GM21360 (cell line): Measurements from ENCODE around the gene CLDND1.
"Not testable (repeated sequence)": the region's sequence is repeated elsewhere in the genome, so short reads cannot be mapped to it uniquely, and the experiment has no call there.

ENCODE experiments used
- ATAC-seq: cut with Tn5 transposase; IDR thresholded peaks from one replicate; pipeline ENCODE4 v1.9.1; 2021; ENCODE audit warnings: mild to moderate bottlenecking, moderate library complexity; ENCODE audit not compliant: unreplicated experiment

The CLDND1 gene

DNA sequence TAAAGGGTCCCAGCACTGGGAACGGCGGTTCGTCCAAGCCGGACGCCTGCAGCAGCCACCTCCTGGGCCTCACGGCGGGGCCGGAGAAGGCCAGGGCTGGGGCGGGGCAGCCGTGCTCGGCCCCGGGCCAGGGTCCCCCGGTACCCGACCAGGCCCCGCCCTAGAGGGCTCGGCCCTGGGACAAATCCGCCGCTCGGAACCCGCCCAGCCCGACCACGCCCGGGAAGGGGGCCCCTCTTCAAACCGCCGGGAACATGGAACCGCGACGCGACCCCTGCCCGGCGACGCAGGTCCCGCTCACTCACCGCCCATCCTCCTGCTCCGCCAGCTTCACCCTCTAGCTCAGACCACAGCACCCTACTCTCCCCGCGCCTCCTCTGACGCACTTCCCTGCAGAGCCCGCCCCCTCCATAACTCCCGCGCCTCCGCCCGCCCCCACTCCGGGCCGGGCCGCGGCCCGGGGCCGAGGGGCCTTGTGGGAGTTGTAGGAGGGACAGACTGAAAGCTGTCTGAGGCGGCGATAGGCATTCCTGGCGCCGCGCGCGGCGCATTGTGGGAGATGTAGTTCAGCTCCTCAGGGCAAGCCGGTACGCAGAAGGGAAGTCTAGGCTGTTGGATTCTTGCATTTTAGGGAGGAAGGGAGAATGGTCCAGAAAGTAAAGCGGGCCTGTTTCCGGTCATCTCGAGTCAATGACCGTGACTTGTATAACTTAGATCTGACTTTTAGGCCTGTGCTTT is at the start of gene CLDND1:
Gene CLDND1 (minus strand): TSS at position 359 of the 738 bp plus-strand sequence. CDS start 1,478 bp downstream, outside the sequence.
- peak; percentile 91 for ATAC-seq

DNA sequence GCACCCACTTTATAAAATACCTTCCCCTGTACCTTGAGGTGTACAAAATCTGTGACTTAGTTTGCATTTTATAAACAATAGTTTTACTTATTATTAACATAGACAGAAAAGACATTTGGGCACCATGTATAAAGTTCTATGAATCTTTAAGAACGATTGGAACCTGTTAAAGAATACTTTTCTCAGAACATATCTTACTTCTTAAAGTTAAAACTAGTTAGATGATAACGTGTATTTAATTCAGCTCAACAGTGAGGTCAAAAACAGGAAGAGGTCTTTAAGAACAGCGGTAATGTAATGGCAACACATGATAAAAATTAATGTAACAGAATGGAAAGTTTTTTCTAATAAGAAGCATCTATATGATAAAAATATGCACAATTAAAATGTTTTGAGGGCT is 45.7 kb upstream of the CLDND1 start:
- ATAC-seq: no peak

GRCh38 chr3:98567666-98568270 is 45.1 kb upstream of the CLDND1 start:
- ATAC-seq: no peak

DNA sequence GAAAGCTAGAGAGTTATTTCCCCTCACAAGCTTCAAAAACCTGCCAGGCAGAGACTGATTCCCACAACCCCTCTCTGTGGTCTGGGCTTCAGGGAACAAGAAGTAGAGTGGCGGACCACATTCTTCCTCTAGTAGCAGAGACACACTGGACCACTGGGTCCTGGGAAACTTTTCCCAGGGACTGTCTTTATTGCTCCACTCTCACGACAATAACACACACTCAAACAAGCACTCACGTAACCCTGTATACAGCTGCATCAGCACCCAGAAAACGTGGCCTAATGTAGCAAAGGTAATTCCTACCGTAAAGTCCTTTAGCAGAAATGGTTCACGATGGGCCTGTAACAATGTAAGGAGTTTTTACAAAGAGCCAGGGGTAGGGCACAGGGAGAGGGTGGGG is 43.1 kb upstream of the CLDND1 start:
- no peak for ATAC-seq

- ATAC-seq: no peak
These were observed 42.5 kb upstream of the CLDND1 start for GRCh38 chr3:98565237-98565643.

- no peak for ATAC-seq
These were observed 41.7 kb upstream of the CLDND1 start for GRCh38 chr3:98564282-98565005.

GRCh38 chr3:98563661-98564281 is 41.1 kb upstream of the CLDND1 start:
- peak; percentile 47 for ATAC-seq

- ATAC-seq: no peak
These were observed 39.2 kb upstream of the CLDND1 start for GRCh38 chr3:98561727-98562521.

DNA sequence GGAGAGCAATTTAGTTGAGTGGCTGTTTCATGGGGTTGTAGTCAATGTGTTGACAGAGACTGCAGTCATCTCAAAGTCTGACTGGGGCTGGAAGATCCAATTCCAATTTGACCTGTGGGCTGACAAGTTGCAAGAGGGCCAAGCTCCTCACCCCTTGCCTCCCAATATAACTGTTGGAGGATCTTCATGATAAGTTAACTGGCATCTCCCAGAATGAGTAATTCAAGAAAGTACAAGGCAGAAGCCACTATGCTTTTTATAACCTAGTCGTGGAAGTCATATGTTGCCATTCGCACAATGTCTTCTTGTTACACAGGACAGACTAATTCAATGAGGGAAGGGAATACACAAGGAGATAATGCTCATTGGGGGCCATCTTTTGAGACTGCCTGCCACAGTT is 38.2 kb upstream of the CLDND1 start:
- ATAC-seq: no peak

DNA sequence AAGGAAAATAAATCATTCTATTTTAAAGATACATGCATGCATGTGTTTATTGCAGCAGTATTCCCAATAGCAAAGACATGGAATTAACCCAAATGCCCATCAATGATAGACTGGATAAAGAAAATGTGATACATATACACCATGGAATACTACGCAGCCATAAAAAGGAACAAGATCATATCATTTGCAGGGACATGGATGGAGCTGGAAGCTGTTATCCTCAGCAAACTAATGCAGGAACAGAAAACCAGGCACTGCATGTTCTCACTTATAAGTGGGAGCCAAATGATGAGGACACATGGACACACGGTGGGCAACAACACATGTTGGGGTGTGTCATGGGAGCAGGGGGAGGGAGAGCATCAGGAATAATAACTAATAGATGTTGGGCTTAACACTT is 37.1 kb upstream of the CLDND1 start:
- ATAC-seq: not testable (repeated sequence)

DNA sequence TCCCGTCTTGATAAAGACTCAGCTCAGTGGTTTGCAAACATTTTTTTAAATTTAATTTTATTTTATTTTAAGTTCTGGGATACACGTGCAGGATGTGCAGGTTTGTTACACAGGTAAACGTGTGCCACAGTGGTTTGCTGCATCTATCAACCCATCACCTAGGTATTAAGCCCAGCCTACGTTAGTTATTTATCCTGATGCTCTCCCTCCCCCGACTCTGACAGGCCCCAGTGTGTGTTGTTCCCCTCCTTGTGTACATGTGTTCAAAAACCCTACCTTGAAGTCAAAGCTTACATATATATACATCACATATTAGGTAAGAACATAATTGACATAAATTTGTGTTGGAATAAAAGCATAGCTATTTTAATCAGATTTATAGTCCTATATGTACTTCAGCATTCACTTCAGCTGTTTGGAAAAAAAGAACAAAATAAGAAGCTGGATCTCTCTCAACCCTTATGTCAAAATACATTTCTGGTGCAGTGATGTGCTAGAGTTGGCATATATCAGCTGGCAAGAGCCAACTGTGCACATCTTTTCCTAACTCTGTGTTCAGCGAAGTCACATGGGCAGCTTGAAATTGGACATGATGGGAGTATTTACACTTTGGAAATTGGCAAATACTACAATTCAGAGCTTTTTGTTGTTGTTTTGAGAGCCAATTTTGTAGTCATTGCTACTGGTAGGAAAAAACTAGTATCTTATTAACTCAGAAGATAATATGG is 35.6 kb upstream of the CLDND1 start:
- ATAC-seq: no peak

- peak; percentile 21 for ATAC-seq
These were observed 34.8 kb upstream of the CLDND1 start for GRCh38 chr3:98557324-98558010.

- peak; percentile 80 for ATAC-seq
These were observed 33.7 kb upstream of the CLDND1 start for GRCh38 chr3:98556164-98557130.

DNA sequence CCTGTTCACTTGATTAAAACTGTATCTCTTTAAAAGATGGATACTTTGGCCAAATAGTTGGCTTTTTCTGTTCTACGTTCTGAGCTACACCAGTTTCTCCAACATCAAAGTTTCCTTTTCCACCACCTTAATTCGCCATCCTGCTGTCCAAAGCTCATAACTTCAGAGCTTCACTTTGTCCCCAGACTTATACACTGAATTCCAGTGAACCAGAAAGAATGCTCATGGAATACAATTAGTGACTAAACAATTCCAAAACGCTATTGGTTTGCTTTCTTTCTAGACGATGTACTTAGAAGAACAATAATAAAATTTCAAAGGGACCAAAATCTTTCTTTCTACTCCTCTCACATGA is 32.3 kb upstream of the CLDND1 start:
- ATAC-seq: no peak

GRCh38 chr3:98554580-98554979 is 31.9 kb upstream of the CLDND1 start:
- no peak for ATAC-seq

GRCh38 chr3:98553753-98554152 is 31.1 kb upstream of the CLDND1 start:
- ATAC-seq: no peak

DNA sequence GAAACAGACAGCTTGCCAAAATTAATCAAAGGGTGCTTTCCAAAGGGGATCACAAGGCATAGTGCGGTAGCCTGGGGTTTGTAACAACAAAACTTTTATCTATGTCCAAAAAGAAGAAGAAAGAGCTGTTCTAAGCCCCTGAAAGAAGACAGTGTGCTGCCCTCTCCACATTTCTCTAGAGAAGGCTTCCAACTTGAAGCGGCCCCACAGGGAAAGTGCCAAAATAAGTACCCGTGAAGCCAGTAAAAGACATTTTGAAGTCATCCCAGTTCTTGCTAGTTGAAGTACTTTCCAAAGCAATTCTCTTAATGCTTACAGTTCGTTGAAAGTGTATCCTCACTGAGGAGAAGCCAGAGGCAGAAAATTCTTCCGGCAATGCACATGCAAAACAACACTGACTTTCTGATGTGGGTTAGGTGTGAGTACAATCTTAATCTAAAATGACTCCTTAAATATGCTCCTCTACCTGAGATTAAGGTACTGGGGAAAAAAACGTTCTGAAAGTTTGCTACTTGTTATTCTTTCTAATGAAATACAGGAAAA is 30.4 kb upstream of the CLDND1 start:
- ATAC-seq: no peak
